H9 (cell line): ENCODE measurements around the gene MRPL3. TPM values are rescaled to one million over a fixed set of nuclear protein-coding genes. Genes with fewer than 3 reads are reported as not detected.

ENCODE experiments used
- DNase-seq: peaks from one replicate; pipeline ENCODE4 v3.0.0-alpha.2; 2017
- H2AFZ ChIP-seq: one replicate; pipeline ENCODE4 v1.6.1; 2013; ENCODE audit warnings: mild to moderate bottlenecking, low read length, control low read depth, moderate library complexity
- H2AK5ac ChIP-seq: 2 replicates; pipeline ENCODE4 v1.6.1; 2013; ENCODE audit warnings: low read length, control low read depth, mixed read lengths; ENCODE audit not compliant: insufficient read length
- H2BK120ac ChIP-seq: one replicate; pipeline ENCODE4 v1.6.1; 2013; ENCODE audit warnings: low read depth, mild to moderate bottlenecking, low read length, control low read depth, inconsistent platforms; ENCODE audit not compliant: poor library complexity, severe bottlenecking
- H2BK12ac ChIP-seq: 2 replicates; pipeline ENCODE4 v1.6.1; 2013; ENCODE audit warnings: low read length, control low read depth, mixed read lengths, low read depth; ENCODE audit not compliant: insufficient read length
- H2BK15ac ChIP-seq: 2 replicates; pipeline ENCODE4 v1.6.1; 2013; ENCODE audit warnings: low read depth, low read length, control low read depth
- H2BK20ac ChIP-seq: one replicate; pipeline ENCODE4 v1.6.1; 2013; ENCODE audit warnings: low read depth, mild to moderate bottlenecking, low read length, control low read depth, inconsistent platforms; ENCODE audit not compliant: poor library complexity, severe bottlenecking
- H2BK5ac ChIP-seq: 2 replicates; pipeline ENCODE4 v1.6.1; 2013; ENCODE audit warnings: low read length, control low read depth, mixed read lengths; ENCODE audit not compliant: insufficient read length
- H3K14ac ChIP-seq: 2 replicates; pipeline ENCODE4 v1.6.1; 2013; ENCODE audit warnings: low read length, control low read depth; ENCODE audit not compliant: insufficient read depth
- H3K18ac ChIP-seq: 2 replicates; pipeline ENCODE4 v1.6.1; 2013; ENCODE audit warnings: low read depth, mild to moderate bottlenecking, mixed read lengths, low read length, control low read depth; ENCODE audit not compliant: insufficient read length
- H3K23ac ChIP-seq: 2 replicates; pipeline ENCODE4 v1.6.1; 2013; ENCODE audit warnings: low read length, control low read depth, mixed read lengths, low read depth; ENCODE audit not compliant: insufficient read length
- H3K23me2 ChIP-seq: 2 replicates; pipeline ENCODE4 v1.6.1; 2013; ENCODE audit warnings: low read depth, mild to moderate bottlenecking, mixed read lengths, low read length, control low read depth; ENCODE audit not compliant: insufficient read length, poor library complexity, severe bottlenecking
- H3K27ac ChIP-seq: 2 replicates; pipeline ENCODE4 v1.5.1; 2013; ENCODE audit warnings: low read length, control low read depth, mixed read lengths, low read depth; ENCODE audit not compliant: insufficient read length
- H3K27me3 ChIP-seq: 2 replicates; pipeline ENCODE4 v1.6.1; 2013; ENCODE audit warnings: low read length, control low read depth, inconsistent platforms; ENCODE audit not compliant: insufficient read depth
- H3K4ac ChIP-seq: 2 replicates; pipeline ENCODE4 v1.6.1; 2013; ENCODE audit warnings: low read depth, mild to moderate bottlenecking, control low read depth, inconsistent platforms, low read length, moderate library complexity
- H3K4me1 ChIP-seq: 2 replicates; pipeline ENCODE4 v1.6.1; 2013; ENCODE audit warnings: low read length, control low read depth, inconsistent platforms; ENCODE audit not compliant: insufficient read depth
- H3K4me2 ChIP-seq: 2 replicates; pipeline ENCODE4 v1.6.1; 2013; ENCODE audit warnings: low read length, control low read depth, mixed read lengths; ENCODE audit not compliant: insufficient read length, insufficient read depth
- H3K56ac ChIP-seq: 2 replicates; pipeline ENCODE4 v1.6.1; 2013; ENCODE audit warnings: low read depth, mild to moderate bottlenecking, mixed read lengths, low read length, control low read depth; ENCODE audit not compliant: insufficient read length
- H3K79me1 ChIP-seq: 2 replicates; pipeline ENCODE4 v1.6.1; 2013; ENCODE audit warnings: low read depth, mild to moderate bottlenecking, moderate library complexity, low read length, control low read depth, inconsistent platforms; ENCODE audit not compliant: insufficient read depth, poor library complexity, severe bottlenecking
- H3K79me2 ChIP-seq: 2 replicates; pipeline ENCODE4 v1.6.1; 2013; ENCODE audit warnings: low read length, control low read depth, inconsistent platforms; ENCODE audit not compliant: insufficient read depth
- H3K9ac ChIP-seq: 2 replicates; pipeline ENCODE4 v1.6.1; 2013; ENCODE audit warnings: low read length, control low read depth, mixed read lengths; ENCODE audit not compliant: insufficient read length; ENCODE audit errors: extremely low read depth
- H3K9me3 ChIP-seq: one replicate; pipeline ENCODE4 v1.6.1; 2013; ENCODE audit warnings: low read depth, low read length, inconsistent platforms; ENCODE audit not compliant: control insufficient read depth
- H3T11ph ChIP-seq: one replicate; pipeline ENCODE4 v1.6.1; 2013; ENCODE audit warnings: mild to moderate bottlenecking, low read length, control low read depth, inconsistent platforms
- H4K20me1 ChIP-seq: one replicate; pipeline ENCODE4 v1.6.1; 2013; ENCODE audit not compliant: control insufficient read depth, insufficient read length, insufficient read depth
- H4K5ac ChIP-seq: 2 replicates; pipeline ENCODE4 v1.6.1; 2013; ENCODE audit warnings: low read depth, mild to moderate bottlenecking, mixed read lengths, low read length, control low read depth; ENCODE audit not compliant: insufficient read length
- H4K8ac ChIP-seq: replicated peaks from 2 replicates; pipeline ENCODE4 v1.6.1; 2013; ENCODE audit warnings: low read length, control low read depth, mixed read lengths, low read depth; ENCODE audit not compliant: insufficient read length
- H4K91ac ChIP-seq: 2 replicates; pipeline ENCODE4 v1.6.1; 2013; ENCODE audit warnings: low read depth, mild to moderate bottlenecking, moderate library complexity, mixed read lengths, low read length, control low read depth; ENCODE audit not compliant: insufficient read length
- H3K27ac Mint-ChIP-seq, 3 experiments: 2 replicates in 2 of 3; 3 replicates in 1 of 3; pipeline ENCODE4 v1.8.0; 2020 to 2021; ENCODE audit warnings: mixed read lengths in 3 of 3, mild to moderate bottlenecking in 1 of 3, moderate library complexity in 1 of 3
- H3K27me3 Mint-ChIP-seq: 2 replicates; pipeline ENCODE4 v1.8.0; 2021; ENCODE audit warnings: low read depth, mild to moderate bottlenecking, moderate library complexity, mixed read lengths
- H3K36me3 Mint-ChIP-seq, 3 experiments: 2 replicates in 2 of 3; 3 replicates in 1 of 3; pipeline ENCODE4 v1.8.0; 2020 to 2021; ENCODE audit warnings: low read depth in 3 of 3, mixed read lengths in 3 of 3; ENCODE audit not compliant: insufficient read depth in 1 of 3
- H3K4me1 Mint-ChIP-seq, 2 experiments: 2 replicates each; pipeline ENCODE4 v1.8.0; 2020; ENCODE audit warnings: mixed read lengths in 2 of 2
- H3K4me3 Mint-ChIP-seq, 2 experiments: 2 replicates in 1 of 2; 3 replicates in 1 of 2; pipeline ENCODE4 v1.8.0; 2020 to 2021; ENCODE audit warnings: mild to moderate bottlenecking in 2 of 2, mixed read lengths in 2 of 2, moderate library complexity in 1 of 2
- H3K9me3 Mint-ChIP-seq, 2 experiments: 2 replicates in 1 of 2; 3 replicates in 1 of 2; pipeline ENCODE4 v1.8.0; 2020; ENCODE audit warnings: mild to moderate bottlenecking in 2 of 2, mixed read lengths in 2 of 2, moderate library complexity in 1 of 2
- CTCF ChIP-seq: fragments of 200-600 bp; sonication (generic); conservative IDR thresholded peaks from 3 replicates; pipeline ENCODE4 v1.8.0; 2021; ENCODE audit warnings: antibody characterized with exemption, mild to moderate bottlenecking
- WGBS: extraction: QIAGEN DNeasy Blood & Tissue Kit; methylation state at CpG from one replicate; pipeline ENCODE4 v1.1.7; 2013; ENCODE audit warnings: missing lambda C conversion rate, low lambda C conversion rate, mixed read lengths; ENCODE audit not compliant: insufficient read length; ENCODE audit errors: extremely low coverage; 5-methylcytosine and 5-hydroxymethylcytosine counted together
- total RNA-seq: library from RNA; stranded (reverse); gene quantifications from 2 replicates; pipeline ENCODE4 v1.2.1, GENCODE V29; 2021

Gene MRPL3
- total RNA-seq, 1 experiment from 2014 or later = 154 TPM

GRCh38 chr3:131551761-131552160 is 49.0 kb upstream of the MRPL3 start:
- Histone ChIP-seq H4K20me1 (no peaks in the 10 kb centered on the region), H3K27me3 (no peaks in the 10 kb centered on the region), H3K4me2 (no peak overlapping the region), H3K79me2 (no peaks in the 10 kb centered on the region), H4K5ac (no peak overlapping the region), H3K9me3 (no peaks in the 10 kb centered on the region), H4K91ac (no peak overlapping the region), H2BK12ac (no peak overlapping the region), H3K23ac (no peak overlapping the region), H3K18ac (no peak overlapping the region), H2BK20ac (no peak overlapping the region), H3K56ac (no peak overlapping the region), H2BK15ac (no peak overlapping the region), H3K9ac (no peak overlapping the region), H2AK5ac (no peak overlapping the region), H3T11ph (no peak overlapping the region), H3K4me1 (no peaks in the 10 kb centered on the region), H2BK120ac (no peak overlapping the region), H3K27ac (no peak overlapping the region), H4K8ac (no peak overlapping the region), H3K14ac (no peak overlapping the region), H3K4ac (no peak overlapping the region), H2BK5ac (no peak overlapping the region), H3K79me1 (no peaks in the 10 kb centered on the region), H3K23me2 (no peaks in the 10 kb centered on the region), H2AFZ (no peak overlapping the region)
- Mint-ChIP-seq H3K27ac (no peak overlapping the region), H3K27me3 (no peaks in the 10 kb centered on the region), H3K36me3 (no peaks in the 10 kb centered on the region), H3K4me1 (peaks cover 6 to 7% of the 10 kb centered on the region in 2 experiments), H3K9me3 (no peaks in the 10 kb centered on the region), H3K4me3 (no peak overlapping the region)
- TF ChIP-seq CTCF = no peak
- DNase-seq = no peak
- whole genome bisulfite sequencing = no CpG with 5 or more reads among the region's 4 CpGs
